ENCODE results near the gene MOCS1.

MOCS1 gene

GRCh38 chr6:39947611-39948068 is 13.4 kb upstream of the MOCS1 start:
- no peak for DNase-seq

GRCh38 chr6:39945626-39946025 is 11.4 kb upstream of the MOCS1 start:
- DNase-seq: no peak

- DNase-seq: no peak
These were observed 8.8 kb upstream of the MOCS1 start for GRCh38 chr6:39942903-39943580.

- no peak for DNase-seq
These were observed 7.6 kb upstream of the MOCS1 start for GRCh38 chr6:39941820-39942219.

GRCh38 chr6:39941138-39941537 is 6.9 kb upstream of the MOCS1 start:
- DNase-seq: no peak

- DNase-seq: no peak
These were observed 4.8 kb upstream of the MOCS1 start for GRCh38 chr6:39938773-39939654.

- no peak for DNase-seq
These were observed 3.5 kb upstream of the MOCS1 start for GRCh38 chr6:39937686-39938333.

GRCh38 chr6:39936857-39937256 is 2.6 kb upstream of the MOCS1 start:
- no peak for DNase-seq

- no peak for DNase-seq
These were observed 979 bp upstream of the MOCS1 start for GRCh38 chr6:39935241-39935640.

- no peak for DNase-seq
These were observed 562 bp downstream of the MOCS1 start for GRCh38 chr6:39933669-39934130.

GRCh38 chr6:39932386-39932910 is 1.8 kb downstream of the MOCS1 start:
- no peak for DNase-seq

GRCh38 chr6:39931607-39932006 is 2.7 kb downstream of the MOCS1 start:
- no peak for DNase-seq

GRCh38 chr6:39930540-39930939 is 3.7 kb downstream of the MOCS1 start:
- no peak for DNase-seq

GRCh38 chr6:39929733-39930461 is 4.4 kb downstream of the MOCS1 start:
- DNase-seq: no peak

GRCh38 chr6:39929039-39929732 is 5.1 kb downstream of the MOCS1 start:
- DNase-seq: no peak

GRCh38 chr6:39927159-39927558 is 7.1 kb downstream of the MOCS1 start:
- no peak for DNase-seq

GRCh38 chr6:39926668-39927067 is 7.6 kb downstream of the MOCS1 start:
- no peak for DNase-seq

GRCh38 chr6:39925931-39926290 is 8.4 kb downstream of the MOCS1 start:
- no peak for DNase-seq

- DNase-seq: no peak
These were observed 8.9 kb downstream of the MOCS1 start for GRCh38 chr6:39925191-39925930.

GRCh38 chr6:39924283-39924682 is 10.0 kb downstream of the MOCS1 start:
- no peak for DNase-seq

GRCh38 chr6:39923861-39924260 is 10.4 kb downstream of the MOCS1 start:
- no peak for DNase-seq

Data from bone marrow (tissue), 2 donors.